GM12878 (cell line): ENCODE results near the gene FOXO1. TPM values are rescaled to one million over a fixed set of nuclear protein-coding genes. Genes with fewer than 3 reads are reported as not detected.

ENCODE experiments used
- ATAC-seq: fragments of 200-7000 bp; cut with Tn5 transposase; 3 replicates; pipeline ENCODE4 v1.9.1; 2020; ENCODE audit warnings: mild to moderate bottlenecking, moderate library complexity
- BruUV-seq: library from RNA; stranded (reverse); fragments of 400-500 nt; replicated peaks from 2 replicates; lab custom pipeline; 2021; lab: Mats Ljungman, UMichigan
- CTCF ChIA-PET: fragments of 300-600 bp; sonication (Branson Sonifier 250); formaldehyde crosslinking; extraction: SDS; loops from one replicate; lab custom pipeline; 2021; ENCODE audit warnings: inconsistent platforms; lab: Yijun Ruan, JAX
- POLR2A ChIA-PET: fragments of 350-600 bp; formaldehyde crosslinking; extraction: SDS; loops from one replicate; lab custom pipeline; 2021; ENCODE audit warnings: inconsistent platforms; lab: Charles Lee
- RAD21 ChIA-PET: fragments of 300-600 bp; sonication (Branson Sonifier 250); formaldehyde crosslinking; loops from one replicate; lab custom pipeline; 2023; ENCODE audit warnings: antibody characterized with exemption; ENCODE audit not compliant: unreplicated experiment; lab: Charles Lee
- SMC1A ChIA-PET: fragments of 300-600 bp; sonication (Branson Sonifier 250); formaldehyde crosslinking; loops from one replicate; lab custom pipeline; 2023; ENCODE audit not compliant: unreplicated experiment, uncharacterized antibody; lab: Charles Lee
- DNase-seq: peaks from one replicate; pipeline ENCODE4 v3.0.0-alpha.2; 2011; ENCODE audit warnings: low read depth, low spot score
- FAIRE-seq: peaks from 3 replicates; lab custom pipeline; 2011; peaks lifted over from hg19 to GRCh38; lab: Jason Lieb, UNC
- H2AFZ ChIP-seq: 2 replicates; pipeline ENCODE4 v1.6.0; 2011; ENCODE audit warnings: low read depth, low read length, control low read depth; ENCODE audit not compliant: control insufficient read depth
- H3K27ac ChIP-seq: 2 replicates; pipeline ENCODE4 v1.5.1; 2011; ENCODE audit warnings: control low read depth; ENCODE audit not compliant: control insufficient read depth, insufficient read depth
- H3K27me3 ChIP-seq, 2 experiments: replicated peaks in 1 of 2; 2 replicates each; pipeline versions ENCODE4 v1.6.0 to v1.6.1; 2011; ENCODE audit warnings: low read length in 1 of 2; ENCODE audit not compliant: control insufficient read depth in 2 of 2, insufficient read depth in 2 of 2
- H3K36me3 ChIP-seq, 2 experiments: 2 replicates each; pipeline ENCODE4 v1.5.1; 2011; ENCODE audit warnings: low read length in 1 of 2; ENCODE audit not compliant: control insufficient read depth in 2 of 2, insufficient read depth in 2 of 2
- H3K4me1 ChIP-seq: 2 replicates; pipeline ENCODE4 v1.6.1; 2011; ENCODE audit warnings: mild to moderate bottlenecking, low read length, moderate library complexity, mixed read lengths; ENCODE audit not compliant: control insufficient read depth, insufficient read depth
- H3K4me2 ChIP-seq: 2 replicates; pipeline ENCODE4 v1.6.0; 2011; ENCODE audit warnings: control low read depth; ENCODE audit not compliant: control insufficient read depth, insufficient read depth
- H3K4me3 ChIP-seq: fragments of 200-600 bp; sonication (generic); 2 replicates; pipeline ENCODE4 v1.5.1; 2016
- H3K79me2 ChIP-seq: 2 replicates; pipeline ENCODE4 v1.6.0; 2011; ENCODE audit warnings: low read length; ENCODE audit not compliant: control insufficient read depth, insufficient read depth
- H3K9ac ChIP-seq: 2 replicates; pipeline ENCODE4 v1.8.0; 2011; ENCODE audit warnings: low read length, control low read depth, mixed read lengths; ENCODE audit not compliant: control insufficient read depth, insufficient read depth
- H3K9me3 ChIP-seq: replicated peaks from 3 replicates; pipeline ENCODE4 v1.5.1; 2011; ENCODE audit warnings: mild to moderate bottlenecking, low read length; ENCODE audit not compliant: control insufficient read depth, insufficient read depth
- H4K20me1 ChIP-seq: 2 replicates; pipeline ENCODE4 v1.6.0; 2011; ENCODE audit not compliant: control insufficient read depth, insufficient read depth
- CREM ChIP-seq: IDR thresholded peaks from 2 replicates; pipeline ENCODE4 v1.6.1; 2014; ENCODE audit warnings: antibody characterized with exemption, low read depth
- FOS ChIP-seq: IDR thresholded peaks from 3 replicates; pipeline ENCODE4 v1.6.1; 2011; ENCODE audit warnings: borderline replicate concordance; ENCODE audit not compliant: insufficient read length; ENCODE audit errors: extremely low read depth
- HDAC6 ChIP-seq: fragments of 200-600 bp; sonication (generic); IDR thresholded peaks from one replicate; pipeline ENCODE4 v1.8.0; 2017; ENCODE audit warnings: antibody characterized with exemption; ENCODE audit not compliant: unreplicated experiment
- IKZF2 ChIP-seq, 2 experiments: fragments of 450-650 bp; IDR thresholded peaks; 2 replicates each; pipeline ENCODE4 v1.6.1; 2017; ENCODE audit warnings: mild to moderate bottlenecking in 2 of 2, moderate library complexity in 2 of 2
- POU2F2 ChIP-seq: IDR thresholded peaks from 3 replicates; pipeline ENCODE4 v1.6.1; 2011; ENCODE audit warnings: low read depth, mild to moderate bottlenecking, low read length, borderline replicate concordance
- SMAD1 ChIP-seq: fragments of 450-650 bp; IDR thresholded peaks from 2 replicates; pipeline ENCODE4 v1.6.1; 2018; ENCODE audit warnings: mild to moderate bottlenecking, low read depth; ENCODE audit not compliant: partially characterized antibody
- TCF3 ChIP-seq: IDR thresholded peaks from 2 replicates; pipeline ENCODE4 v1.6.1; 2012; ENCODE audit warnings: low read depth, mild to moderate bottlenecking, low read length, borderline replicate concordance; ENCODE audit not compliant: insufficient read depth
- ZNF217 ChIP-seq: fragments of 450-650 bp; IDR thresholded peaks from 2 replicates; pipeline ENCODE4 v1.6.1; 2017; ENCODE audit warnings: antibody characterized with exemption, mild to moderate bottlenecking
- whole genome bisulfite sequencing: methylation state at CpG from one replicate; pipeline ENCODE4 v1.1.6; 2016; ENCODE audit warnings: low lambda C conversion rate; ENCODE audit not compliant: insufficient replicate concordance, insufficient coverage; ENCODE audit errors: missing lambda C conversion rate; 5-methylcytosine and 5-hydroxymethylcytosine counted together
- in situ Hi-C: fragments of 300-500 bp; cut with MboI; formaldehyde crosslinking; loops from 9 replicates; pipeline ENCODE4 v1.14.3; 2018; ENCODE audit warnings: mixed read lengths
- intact Hi-C: fragments of 100-400 bp; cut with micrococcal nuclease; formaldehyde crosslinking; loops from one replicate; pipeline ENCODE4 v1.14.2; 2022; ENCODE audit not compliant: unreplicated experiment
- polyA plus RNA-seq, 11 experiments: library from polyadenylated mRNA; depleted of rRNA in 4 of 11; unstranded in 6 of 11; stranded (reverse) in 5 of 11; fragments of >200 nt; fragmentation: Nextera tagmentation in 4 of 11; fragmentation: Illumina TruSeq in 1 of 11; extraction: Ambion mirVana in 4 of 11; extraction: Trizol in 1 of 11; gene quantifications; 1 replicate in 1 of 11; 2 replicates in 10 of 11; pipeline versions ENCODE4 v1.2.1 to v1.2.3, GENCODE V29; 2011 to 2016; ENCODE audit warnings: inconsistent platforms in 2 of 11, missing spikeins in 2 of 11, low read depth in 1 of 11
- total RNA-seq, 4 experiments: library from RNA; depleted of rRNA in 3 of 4; stranded (reverse); fragments of >200 nt in 3 of 4; fragmentation: Illumina TruSeq in 1 of 4; extraction: Trizol in 1 of 4; gene quantifications; 2 replicates each; pipeline versions ENCODE4 v1.2.1 to v1.2.3, GENCODE V29; 2013 to 2021

The FOXO1 gene
- total and polyA plus RNA-seq, 10 of the 15 experiments (the other 5 are each of a cell fraction or from before 2014, with no cell fraction given) = 0.58 to 8.3 (median 0.88) TPM

- TF ChIP-seq SMAD1 (no peak), POU2F2 (peak; percentile 98), IKZF2 (IDR thresholded peaks at IDR 0.05) (peak; percentile 58 to 61; a peak in 3 of 4 replicates), CREM (peak; percentile 5; the same call in 1 of the 2 replicates)
These were observed 148.7 kb downstream of the FOXO1 start (continued) for GRCh38 chr13:40517486-40518480.

- CTCF ChIA-PET = no interaction called here
- SMC1A ChIA-PET = interaction anchor here (0.6 to 2.8 kb wide), 3 partner anchors 25 to 114 kb away, joined by 3 to 10 read pairs (median 3); no protein-coding TSS in a partner anchor
- Histone ChIP-seq H2AFZ (no peak overlapping the region), H3K4me1 (peaks cover 34% of the 10 kb centered on the region), H3K27me3 (no peaks in the 10 kb centered on the region), H3K4me2 (no peak overlapping the region), H3K27ac (no peak overlapping the region), H3K36me3 (no peaks in the 10 kb centered on the region), H3K79me2 (no peaks in the 10 kb centered on the region), H3K9me3 (no peaks in the 10 kb centered on the region; the same call in 2 of the 3 replicates), H3K9ac (no peak overlapping the region), H4K20me1 (no peaks in the 10 kb centered on the region), H3K4me3 (no peak overlapping the region)
- no peak for ATAC-seq
- 100% methylated on average over 1 of the region's 1 CpG for WGBS
- no TSS peak for BruUV-seq
- FAIRE-seq = no peak
- POLR2A ChIA-PET = no interaction called here
- in situ Hi-C loops (loop anchor here (5.0 kb wide), 1 partner anchor 147 kb away; no protein-coding TSS in a partner anchor), intact Hi-C loops (loop anchor here (5.0 kb wide), 1 partner anchor 128 kb away; no protein-coding TSS in a partner anchor)
- RAD21 ChIA-PET = no interaction called here
- no peak for DNase-seq
- TF ChIP-seq ZNF217 (no peak), TCF3 (no peak), FOS (no peak), HDAC6 (no peak)
These were observed 150.7 kb downstream of the FOXO1 start for GRCh38 chr13:40515702-40516101.
